ENCODE measurements around the gene DNAH12.
"Not testable (repeated sequence)": the region's sequence is repeated elsewhere in the genome, so short reads cannot be mapped to it uniquely, and the experiment has no call there.

Gene DNAH12

DNA sequence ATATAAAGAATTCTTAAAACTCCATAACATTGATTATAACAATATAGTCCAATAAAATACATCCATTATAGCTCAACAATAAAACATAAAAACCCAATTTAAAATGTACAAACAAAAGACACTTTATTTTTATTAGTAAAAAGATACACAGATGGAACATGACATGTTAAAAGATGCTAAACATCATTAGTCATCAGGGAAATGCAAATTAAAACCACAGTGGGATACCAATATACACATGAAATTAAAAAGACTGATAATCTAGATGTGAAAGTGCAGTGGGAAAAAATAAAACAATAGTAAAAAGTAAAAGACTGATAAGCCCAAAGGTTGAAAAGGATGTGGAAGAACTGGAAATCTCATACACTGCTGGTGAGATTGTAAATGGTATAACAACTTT, 46.2 kb downstream of the DNAH12 start:
- Histone ChIP-seq H3K4ac (ENCODE audit: low read length) (no peak overlapping the region), H3K23ac (ENCODE audit: low read depth, low read length, poor library complexity) (no peak overlapping the region), H2BK12ac (ENCODE audit: low read length) (no peak overlapping the region), H2AK5ac (ENCODE audit: low read depth, low read length) (no peak overlapping the region), H4K8ac (ENCODE audit: low read depth, low read length) (no peak overlapping the region), H2BK5ac (ENCODE audit: low read length) (no peak overlapping the region), H3K79me1 (ENCODE audit: low read depth, low read length) (no peaks in the 10 kb centered on the region), H3K9ac (ENCODE audit: low read depth, low read length, poor library complexity) (no peak overlapping the region), H3K4me3 (ENCODE audit: low read length in 2 of 2) (no peak overlapping the region), H2BK15ac (ENCODE audit: low read length) (no peak overlapping the region), H3K4me2 (ENCODE audit: insufficient read depth, low read length, poor library complexity, severe bottlenecking) (no peak overlapping the region), H4K91ac (ENCODE audit: low read depth, low read length, poor library complexity) (no peak overlapping the region), H2AFZ (ENCODE audit: low read length) (no peak overlapping the region), H3K36me3 (replicated peaks in 1 of 2; ENCODE audit: control insufficient read depth in 2 of 2, insufficient read depth in 2 of 2, low read length in 2 of 2) (no peaks in the 10 kb centered on the region), H3K27me3 (ENCODE audit: control insufficient read depth in 3 of 3, insufficient read depth in 3 of 3, low read depth in 1 of 3, low read length in 3 of 3) (no peaks in the 10 kb centered on the region), H3K4me1 (ENCODE audit: control insufficient read depth in 2 of 2, insufficient read depth in 1 of 2, low read depth in 1 of 2, low read length in 2 of 2) (no peaks in the 10 kb centered on the region), H3K14ac (ENCODE audit: low read length) (no peak overlapping the region), H3K27ac (replicated peaks; ENCODE audit: low read length) (no peak overlapping the region), H3K18ac (ENCODE audit: low read length) (no peak overlapping the region), H3K9me3 (replicated peaks in 1 of 2; ENCODE audit: control insufficient read depth in 2 of 2, insufficient read depth in 1 of 2, low read depth in 1 of 2, low read length in 2 of 2) (no peaks in the 10 kb centered on the region), H2BK120ac (ENCODE audit: low read depth, low read length) (no peak overlapping the region)
- no peak for DNase-seq (ENCODE audit: low spot score)

DNA sequence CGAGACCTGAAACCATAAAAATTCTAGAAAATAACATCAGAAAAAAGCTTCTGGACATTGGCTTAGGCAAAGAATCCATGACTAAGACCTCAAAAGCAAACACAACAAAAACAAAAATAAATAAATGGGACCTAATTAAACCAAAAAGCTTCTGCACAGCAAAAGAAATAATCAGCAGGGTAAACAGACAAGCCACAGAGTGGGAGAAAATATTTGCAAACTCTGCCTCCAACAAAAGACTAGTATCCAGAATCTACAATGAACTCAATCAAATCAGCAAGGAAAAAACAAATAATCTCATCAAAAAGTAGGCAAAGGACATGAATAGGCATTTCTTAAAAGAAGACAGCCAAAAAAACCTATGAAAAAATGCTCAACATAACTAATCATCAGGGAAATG, 59.6 kb downstream of the DNAH12 start:
- H3K4me3 ChIP-seq (ENCODE audit: low read length in 2 of 2), result no peak overlapping the region
- H3K4me2 ChIP-seq (ENCODE audit: insufficient read depth, low read length, poor library complexity, severe bottlenecking), result no peak overlapping the region
- H3K9ac ChIP-seq (ENCODE audit: low read depth, low read length, poor library complexity), result no peak overlapping the region
- no peaks in the 10 kb centered on the region for H3K4me1 ChIP-seq (ENCODE audit: control insufficient read depth in 2 of 2, insufficient read depth in 1 of 2, low read depth in 1 of 2, low read length in 2 of 2)
- H2BK15ac ChIP-seq (ENCODE audit: low read length), result no peak overlapping the region
- no peaks in the 10 kb centered on the region for H3K27me3 ChIP-seq (ENCODE audit: control insufficient read depth in 3 of 3, insufficient read depth in 3 of 3, low read depth in 1 of 3, low read length in 3 of 3)
- no peak overlapping the region for H2BK5ac ChIP-seq (ENCODE audit: low read length)
- no peak overlapping the region for H2AK5ac ChIP-seq (ENCODE audit: low read depth, low read length)
- no peak overlapping the region for H3K23ac ChIP-seq (ENCODE audit: low read depth, low read length, poor library complexity)
- no peak overlapping the region for H3K18ac ChIP-seq (ENCODE audit: low read length)
- H3K14ac ChIP-seq (ENCODE audit: low read length), result no peak overlapping the region
- no peak overlapping the region for H3K27ac ChIP-seq (replicated peaks; ENCODE audit: low read length)
- no peak overlapping the region for H4K91ac ChIP-seq (ENCODE audit: low read depth, low read length, poor library complexity)
- no peak overlapping the region for H2BK120ac ChIP-seq (ENCODE audit: low read depth, low read length)
- no peaks in the 10 kb centered on the region for H3K9me3 ChIP-seq (replicated peaks in 1 of 2; ENCODE audit: control insufficient read depth in 2 of 2, insufficient read depth in 1 of 2, low read depth in 1 of 2, low read length in 2 of 2)
- no peak overlapping the region for H2AFZ ChIP-seq (ENCODE audit: low read length)
- no peak overlapping the region for H4K8ac ChIP-seq (ENCODE audit: low read depth, low read length)
- no peak overlapping the region for H2BK12ac ChIP-seq (ENCODE audit: low read length)
- H3K79me1 ChIP-seq (ENCODE audit: low read depth, low read length), result no peaks in the 10 kb centered on the region
- no peak overlapping the region for H3K4ac ChIP-seq (ENCODE audit: low read length)
- DNase-seq (ENCODE audit: low spot score), result no peak
- no peaks in the 10 kb centered on the region for H3K36me3 ChIP-seq (replicated peaks in 1 of 2; ENCODE audit: control insufficient read depth in 2 of 2, insufficient read depth in 2 of 2, low read length in 2 of 2)
- no CpG with 5 or more reads among the region's 1 CpG for WGBS, 2 donors (ENCODE audit: extremely low coverage in 2 of 2, insufficient read length in 2 of 2, insufficient replicate concordance in 1 of 2)

DNA sequence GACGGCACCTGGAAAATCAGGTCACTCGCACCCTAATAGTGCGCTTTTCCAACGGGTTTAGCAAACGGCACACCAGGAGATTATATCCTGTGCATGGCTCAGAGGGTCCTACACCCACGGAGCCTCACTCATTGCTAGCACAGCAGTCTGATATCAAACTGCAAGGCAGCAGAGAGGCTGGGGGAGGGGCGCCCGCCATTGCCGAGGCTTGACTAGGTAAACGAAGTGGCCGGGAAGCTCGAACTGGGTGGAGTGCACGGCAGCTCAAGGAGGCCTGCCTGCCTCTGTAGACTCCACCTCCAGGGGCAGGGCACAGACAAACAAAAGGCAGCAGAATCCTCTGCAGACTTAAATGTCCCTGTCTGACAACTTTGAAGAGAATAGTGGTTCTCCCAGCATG, 67.0 kb downstream of the DNAH12 start:
- not testable (repeated sequence) for H3K27me3 ChIP-seq (ENCODE audit: control insufficient read depth in 3 of 3, insufficient read depth in 3 of 3, low read depth in 1 of 3, low read length in 3 of 3); H3K36me3 ChIP-seq (replicated peaks in 1 of 2; ENCODE audit: control insufficient read depth in 2 of 2, insufficient read depth in 2 of 2, low read length in 2 of 2); H3K4me1 ChIP-seq (ENCODE audit: control insufficient read depth in 2 of 2, insufficient read depth in 1 of 2, low read depth in 1 of 2, low read length in 2 of 2); H4K8ac ChIP-seq (ENCODE audit: low read depth, low read length); H3K14ac ChIP-seq (ENCODE audit: low read length); H3K79me1 ChIP-seq (ENCODE audit: low read depth, low read length); H3K4me3 ChIP-seq (ENCODE audit: low read length in 2 of 2); H3K4ac ChIP-seq (ENCODE audit: low read length); H2AK5ac ChIP-seq (ENCODE audit: low read depth, low read length); H2BK5ac ChIP-seq (ENCODE audit: low read length); H2AFZ ChIP-seq (ENCODE audit: low read length); H3K27ac ChIP-seq (replicated peaks; ENCODE audit: low read length); H2BK15ac ChIP-seq (ENCODE audit: low read length); DNase-seq (ENCODE audit: low spot score); H4K91ac ChIP-seq (ENCODE audit: low read depth, low read length, poor library complexity); H2BK120ac ChIP-seq (ENCODE audit: low read depth, low read length); H3K9me3 ChIP-seq (replicated peaks in 1 of 2; ENCODE audit: control insufficient read depth in 2 of 2, insufficient read depth in 1 of 2, low read depth in 1 of 2, low read length in 2 of 2); H3K4me2 ChIP-seq (ENCODE audit: insufficient read depth, low read length, poor library complexity, severe bottlenecking); H3K9ac ChIP-seq (ENCODE audit: low read depth, low read length, poor library complexity); H2BK12ac ChIP-seq (ENCODE audit: low read length); H3K18ac ChIP-seq (ENCODE audit: low read length); H3K23ac ChIP-seq (ENCODE audit: low read depth, low read length, poor library complexity)
- no CpG with 5 or more reads among the region's 13 CpGs for WGBS, 2 donors (ENCODE audit: extremely low coverage in 2 of 2, insufficient read length in 2 of 2, insufficient replicate concordance in 1 of 2)

DNA sequence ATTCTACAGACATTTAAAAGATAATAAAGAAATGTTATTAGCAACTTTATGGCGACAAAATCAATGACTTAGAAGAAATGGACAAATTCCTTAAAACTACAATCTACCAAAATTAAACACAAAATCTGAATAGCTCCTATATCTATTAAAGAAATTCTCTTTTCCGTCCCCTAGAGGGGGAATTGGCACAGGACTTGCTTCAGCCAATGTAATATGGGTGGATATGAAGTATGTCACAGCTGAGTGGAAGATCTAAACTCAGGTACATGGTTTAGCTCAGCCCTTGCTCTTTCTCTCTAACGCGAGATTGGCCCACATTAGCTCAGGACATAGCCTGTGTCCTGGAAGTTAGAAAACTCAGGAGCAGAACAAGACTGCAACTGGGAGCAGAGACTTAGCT, 79.3 kb downstream of the DNAH12 start:
- peaks cover 0 to 10% (median 0%) of the 10 kb centered on the region in 3 experiments for H3K27me3 ChIP-seq (ENCODE audit: control insufficient read depth in 3 of 3, insufficient read depth in 3 of 3, low read depth in 1 of 3, low read length in 3 of 3)
- no CpG with 5 or more reads among the region's 4 CpGs for WGBS, 2 donors (ENCODE audit: extremely low coverage in 2 of 2, insufficient read length in 2 of 2, insufficient replicate concordance in 1 of 2)
- H3K9ac ChIP-seq (ENCODE audit: low read depth, low read length, poor library complexity), result no peak overlapping the region
- no peaks in the 10 kb centered on the region for H3K4me1 ChIP-seq (ENCODE audit: control insufficient read depth in 2 of 2, insufficient read depth in 1 of 2, low read depth in 1 of 2, low read length in 2 of 2)
- no peak overlapping the region for H2BK15ac ChIP-seq (ENCODE audit: low read length)
- no peak overlapping the region for H3K27ac ChIP-seq (replicated peaks; ENCODE audit: low read length)
- H3K23ac ChIP-seq (ENCODE audit: low read depth, low read length, poor library complexity), result no peak overlapping the region
- DNase-seq (ENCODE audit: low spot score), result no peak
- no peak overlapping the region for H3K4ac ChIP-seq (ENCODE audit: low read length)
- H2AFZ ChIP-seq (ENCODE audit: low read length), result no peak overlapping the region
- H4K8ac ChIP-seq (ENCODE audit: low read depth, low read length), result no peak overlapping the region
- no peaks in the 10 kb centered on the region for H3K9me3 ChIP-seq (replicated peaks in 1 of 2; ENCODE audit: control insufficient read depth in 2 of 2, insufficient read depth in 1 of 2, low read depth in 1 of 2, low read length in 2 of 2)
- no peak overlapping the region for H2BK5ac ChIP-seq (ENCODE audit: low read length)
- no peak overlapping the region for H2BK12ac ChIP-seq (ENCODE audit: low read length)
- no peaks in the 10 kb centered on the region for H3K79me1 ChIP-seq (ENCODE audit: low read depth, low read length)
- no peak overlapping the region for H2BK120ac ChIP-seq (ENCODE audit: low read depth, low read length)
- H4K91ac ChIP-seq (ENCODE audit: low read depth, low read length, poor library complexity), result no peak overlapping the region
- H3K36me3 ChIP-seq (replicated peaks in 1 of 2; ENCODE audit: control insufficient read depth in 2 of 2, insufficient read depth in 2 of 2, low read length in 2 of 2), result no peaks in the 10 kb centered on the region
- no peak overlapping the region for H3K18ac ChIP-seq (ENCODE audit: low read length)
- no peak overlapping the region for H3K4me3 ChIP-seq (ENCODE audit: low read length in 2 of 2)
- H3K14ac ChIP-seq (ENCODE audit: low read length), result no peak overlapping the region
- H3K4me2 ChIP-seq (ENCODE audit: insufficient read depth, low read length, poor library complexity, severe bottlenecking), result no peak overlapping the region
- no peak overlapping the region for H2AK5ac ChIP-seq (ENCODE audit: low read depth, low read length)

Data from neuronal stem cell (in vitro differentiated cells).